Esophagus (tissue), 2 donors: ENCODE results near the gene RCC1. TPM values are rescaled to one million over a fixed set of nuclear protein-coding genes. Genes with fewer than 3 reads are reported as not detected.
A peak's percentile ranks its signal among the peaks of the same experiment; 100 is the strongest.
"Not testable (repeated sequence)": the region's sequence is repeated elsewhere in the genome, so short reads cannot be mapped to it uniquely, and the experiment has no call there.

Experiments used
- H3K27ac ChIP-seq, 2 donors: one replicate each; pipeline ENCODE4 v1.5.1; 2013; ENCODE audit warnings: low read depth in 2 of 2, mild to moderate bottlenecking in 2 of 2, inconsistent platforms in 1 of 2, low read length in 1 of 2, moderate library complexity in 1 of 2
- H3K27me3 ChIP-seq, 2 donors: one replicate each; pipeline ENCODE4 v1.6.1; 2013; ENCODE audit warnings: low read length in 2 of 2, control low read depth in 1 of 2, mild to moderate bottlenecking in 1 of 2; ENCODE audit not compliant: insufficient read depth in 2 of 2, control insufficient read depth in 1 of 2
- H3K36me3 ChIP-seq, 2 donors: one replicate each; pipeline ENCODE4 v1.6.1; 2013; ENCODE audit warnings: low read length in 1 of 2; ENCODE audit not compliant: control insufficient read depth in 2 of 2, insufficient read depth in 2 of 2
- H3K4me1 ChIP-seq, 2 donors: one replicate each; pipeline ENCODE4 v1.6.1; 2013; ENCODE audit warnings: low read length in 1 of 2; ENCODE audit not compliant: control insufficient read depth in 2 of 2, insufficient read depth in 2 of 2
- H3K4me3 ChIP-seq, 2 donors: one replicate each; pipeline ENCODE4 v1.5.1; 2013; ENCODE audit warnings: low read length in 2 of 2, mild to moderate bottlenecking in 2 of 2, low read depth in 1 of 2, moderate library complexity in 1 of 2
- H3K9me3 ChIP-seq, 2 donors: one replicate each; pipeline ENCODE4 v1.6.1; 2013; ENCODE audit warnings: mild to moderate bottlenecking in 2 of 2, low read depth in 1 of 2, low read length in 1 of 2, moderate library complexity in 1 of 2; ENCODE audit not compliant: control insufficient read depth in 2 of 2, insufficient read depth in 1 of 2
- WGBS, 2 donors: extraction: QIAGEN DNeasy Blood & Tissue Kit; methylation state at CpG; one replicate each; pipeline ENCODE4 v1.1.7; 2013; 5-methylcytosine and 5-hydroxymethylcytosine counted together
- polyA plus RNA-seq, 2 donors: library from polyadenylated mRNA; stranded (reverse); fragments of 200-250 nt; gene quantifications; one replicate each; pipeline ENCODE4 v1.2.3, GENCODE V29; 2013
- donor health status: healthy with polysubstance abuse.
- donor health status: Bipolar disorder and iron deficiency.

The RCC1 gene
- polyA plus RNA-seq, 2 donors = 32.5 to 46.4 TPM

DNA sequence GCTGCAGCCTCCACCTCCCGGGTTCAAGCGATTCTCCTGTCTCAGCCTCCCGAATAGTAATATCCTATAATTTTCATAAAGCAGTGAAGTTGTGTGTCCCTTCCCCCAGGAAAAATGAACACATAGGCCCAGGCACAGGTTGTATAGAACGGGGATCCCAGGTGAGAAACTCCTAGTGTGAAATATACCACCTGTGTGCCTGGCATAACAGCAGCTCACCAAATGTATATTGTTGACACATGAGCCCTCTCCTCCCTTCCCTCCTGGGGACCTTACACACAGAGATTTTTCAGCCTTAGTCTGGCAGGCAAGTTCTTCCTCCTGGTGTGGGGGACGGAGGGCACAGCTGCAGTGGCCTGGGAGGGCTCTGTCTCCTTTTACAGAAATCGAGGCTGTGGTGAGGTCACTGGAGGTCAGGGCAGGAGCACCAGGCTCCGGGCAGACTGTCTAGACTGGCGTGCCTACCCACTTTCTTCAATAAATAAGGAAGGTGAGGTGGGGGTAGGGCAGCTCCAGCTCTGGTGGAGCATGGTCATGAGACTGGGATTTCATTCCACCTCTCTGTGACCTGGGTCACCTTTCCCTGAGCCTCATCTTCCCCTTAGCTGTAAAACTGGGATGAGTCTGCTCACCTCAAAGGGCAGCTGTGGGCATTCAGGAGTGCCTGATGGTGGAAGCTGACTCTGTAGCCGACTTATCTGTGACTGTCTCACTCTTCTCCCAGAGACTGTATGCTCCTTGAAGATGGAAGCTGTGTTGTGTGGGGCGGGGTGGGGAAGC is 14.3 kb downstream of the RCC1 start:
- H3K27ac ChIP-seq = no peak overlapping the region
- no peaks in the 10 kb centered on the region for H3K36me3 ChIP-seq
- WGBS, 2 donors = 82 to 86% methylated on average over 10 of the region's 10 CpGs
- peaks cover 0 to 11% of the 10 kb centered on the region in 2 donors for H3K4me1 ChIP-seq
- no peak overlapping the region for H3K4me3 ChIP-seq
- no peaks in the 10 kb centered on the region for H3K27me3 ChIP-seq
- no peaks in the 10 kb centered on the region for H3K9me3 ChIP-seq

DNA sequence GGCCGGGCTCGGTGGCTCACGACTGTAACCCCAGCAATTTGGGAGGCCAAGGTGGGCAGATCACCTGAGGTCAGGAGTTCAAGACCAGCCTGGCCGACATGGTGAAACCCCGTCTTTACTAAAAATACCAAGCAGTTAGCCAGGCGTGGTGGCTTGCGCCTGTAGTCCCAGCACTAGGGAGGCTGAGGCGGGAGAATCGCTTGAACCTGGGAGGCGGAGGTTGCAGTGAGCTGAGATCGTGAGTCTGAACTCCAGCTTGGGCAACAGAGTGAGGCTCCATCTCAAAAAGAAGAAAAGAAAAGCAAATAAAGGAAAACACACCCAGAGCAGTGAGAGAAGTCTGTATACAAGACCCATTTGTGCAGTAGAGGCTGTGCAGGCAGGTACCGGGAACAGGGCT is 15.0 kb downstream of the RCC1 start:
- H3K9me3 ChIP-seq, H3K27me3 ChIP-seq, H3K36me3 ChIP-seq, H3K4me3 ChIP-seq, H3K27ac ChIP-seq: not testable (repeated sequence)
- 92 to 96% methylated on average over 12 of the region's 12 CpGs for WGBS, 2 donors
- H3K4me1 ChIP-seq = peaks cover 0 to 11% of the 10 kb centered on the region in 2 donors

DNA sequence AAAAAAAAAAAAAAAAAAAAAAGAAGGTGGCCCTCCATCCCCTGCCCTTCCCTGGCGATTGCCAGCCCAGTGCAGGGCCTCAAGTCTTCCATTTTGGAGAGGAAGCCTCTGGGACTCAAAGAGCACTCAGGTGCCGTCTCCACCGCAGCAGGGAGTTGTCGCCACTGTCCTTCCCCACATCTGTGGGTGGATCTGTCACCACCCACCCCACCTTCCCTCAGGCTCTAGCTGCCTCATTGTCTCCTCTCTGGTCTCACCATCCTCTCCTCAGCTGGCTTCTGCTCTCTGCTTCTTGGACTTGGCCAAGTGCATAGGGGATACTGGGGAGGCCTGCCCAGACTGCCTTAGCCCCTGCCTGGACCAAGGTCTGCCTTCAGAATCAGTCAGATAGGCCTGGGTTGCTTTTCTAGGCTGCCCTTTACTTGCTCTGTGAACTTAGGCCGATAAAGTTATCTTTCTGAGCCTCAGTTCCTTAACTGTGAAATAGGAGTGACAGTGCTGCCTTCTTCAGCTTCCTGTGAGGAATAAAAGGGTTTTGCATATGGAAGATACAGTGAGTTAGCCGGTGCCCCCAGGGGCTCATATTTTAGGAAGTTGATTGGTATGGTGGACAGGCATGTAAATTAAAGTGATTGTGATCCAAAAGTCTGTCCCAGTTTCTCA is 15.8 kb downstream of the RCC1 start:
- H3K4me3 ChIP-seq = no peak overlapping the region
- no peaks in the 10 kb centered on the region for H3K27me3 ChIP-seq
- no peaks in the 10 kb centered on the region for H3K36me3 ChIP-seq
- 85 to 91% methylated on average over 6 of the region's 6 CpGs for WGBS, 2 donors
- H3K4me1 ChIP-seq = peaks cover 0 to 11% of the 10 kb centered on the region in 2 donors
- H3K9me3 ChIP-seq = no peaks in the 10 kb centered on the region
- no peak overlapping the region for H3K27ac ChIP-seq

DNA sequence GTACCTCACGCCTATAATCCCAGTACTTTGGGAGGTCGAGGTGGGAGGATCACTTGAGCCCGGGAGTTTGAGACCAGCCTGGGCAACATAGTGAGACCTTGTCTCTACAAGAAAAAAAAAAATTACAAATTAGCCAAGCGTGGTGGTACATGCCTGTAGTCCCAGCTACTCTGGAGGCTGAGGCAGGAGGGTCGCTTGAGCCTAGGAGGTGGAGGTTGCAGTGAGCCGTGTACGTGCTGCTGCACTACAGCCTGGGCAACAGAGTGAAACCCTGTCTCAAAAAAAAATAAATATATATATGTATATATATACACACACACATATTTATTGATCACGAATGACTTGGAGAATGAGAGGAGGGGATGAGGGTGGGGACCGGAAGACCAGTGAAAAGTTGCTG is 16.7 kb downstream of the RCC1 start:
- peaks cover 0 to 11% of the 10 kb centered on the region in 2 donors for H3K4me1 ChIP-seq
- not testable (repeated sequence) for H3K4me3 ChIP-seq, H3K27me3 ChIP-seq, H3K36me3 ChIP-seq, H3K27ac ChIP-seq, H3K9me3 ChIP-seq
- 93 to 96% methylated on average over 9 of the region's 9 CpGs for WGBS, 2 donors

DNA sequence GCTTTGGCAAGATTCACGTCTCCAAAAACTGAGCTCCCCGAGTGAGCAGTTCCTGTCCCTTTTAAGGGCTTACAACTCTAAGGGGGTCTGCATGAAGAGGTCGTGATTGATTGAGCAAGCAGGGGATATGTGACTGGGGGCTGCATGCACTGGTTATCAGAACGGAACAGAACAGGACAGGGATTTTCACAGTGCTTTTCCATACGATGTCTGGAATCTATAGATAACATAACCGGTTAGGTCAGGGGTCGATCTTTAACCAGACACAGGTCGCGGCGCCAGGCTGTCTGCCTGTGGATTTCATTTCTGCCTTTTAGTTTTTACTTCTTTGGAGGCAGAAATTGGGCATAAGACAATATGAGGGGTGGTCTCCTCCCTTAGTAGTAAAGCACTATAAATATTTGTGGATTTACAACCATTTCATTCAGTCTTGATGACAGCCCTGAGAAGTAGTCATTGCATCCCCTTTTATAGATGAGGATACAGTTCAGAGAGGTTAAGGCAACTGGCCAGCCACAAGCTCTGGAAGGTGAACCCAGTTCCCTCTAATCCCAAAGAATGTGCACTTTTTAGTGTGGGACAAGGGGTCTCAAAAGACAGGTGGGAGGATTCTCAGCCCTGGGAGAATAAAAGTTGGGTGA is 19.3 kb downstream of the RCC1 start:
- not testable (repeated sequence) for H3K4me1 ChIP-seq, H3K36me3 ChIP-seq, H3K27ac ChIP-seq, H3K9me3 ChIP-seq, H3K4me3 ChIP-seq, H3K27me3 ChIP-seq
- 68 to 81% methylated on average over 10 of the region's 10 CpGs for WGBS, 2 donors

DNA sequence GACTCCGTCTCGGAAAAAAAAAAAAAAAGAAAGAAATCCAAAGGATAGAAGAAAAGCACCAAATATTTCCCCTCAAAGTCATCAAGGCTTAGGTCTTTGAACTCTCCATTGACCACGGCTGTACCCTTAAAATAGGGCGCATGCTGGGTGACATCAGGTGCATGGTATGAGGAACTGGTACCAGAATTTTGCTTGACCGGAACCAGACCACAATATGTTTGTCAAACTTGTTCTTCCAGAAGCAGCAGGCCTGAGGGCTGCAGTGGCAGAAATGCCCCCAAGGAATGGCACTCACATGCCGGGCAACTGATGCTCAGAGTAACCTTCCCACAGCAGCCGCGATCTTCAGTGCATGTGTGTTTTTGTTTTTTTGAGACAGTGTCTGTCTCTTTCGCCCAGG is 21.0 kb downstream of the RCC1 start:
- peak overlapping the region in 1 of 2 donors; percentile 33 for H3K27ac ChIP-seq
- WGBS, 2 donors = 83 to 86% methylated on average over 9 of the region's 9 CpGs
- H3K4me3 ChIP-seq = no peak overlapping the region
- no peaks in the 10 kb centered on the region for H3K27me3 ChIP-seq
- H3K4me1 ChIP-seq = no peaks in the 10 kb centered on the region
- H3K9me3 ChIP-seq = no peaks in the 10 kb centered on the region
- peaks cover 3 to 9% of the 10 kb centered on the region in 2 donors for H3K36me3 ChIP-seq

DNA sequence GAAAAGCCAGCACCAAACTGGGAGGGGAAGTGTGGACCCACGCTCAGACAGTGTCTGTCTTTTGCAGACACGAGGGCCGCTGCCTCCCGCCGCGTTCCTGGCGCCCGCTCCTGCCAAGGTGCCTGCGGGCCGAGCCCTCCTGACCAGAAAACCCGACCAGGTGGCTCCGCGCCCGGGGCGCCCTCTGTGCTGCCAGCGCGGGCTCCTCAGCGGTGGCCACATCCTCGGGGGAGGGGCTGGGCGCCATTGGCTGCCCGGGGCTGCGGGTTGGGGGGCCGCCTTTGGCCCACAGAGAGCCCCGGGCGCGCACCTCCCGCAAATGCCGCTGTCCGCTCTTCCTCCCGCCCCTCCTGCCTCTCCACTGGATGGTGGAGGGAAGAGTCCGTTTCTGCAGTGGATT is 24.6 kb downstream of the RCC1 start:
- Histone ChIP-seq H3K4me1 (no peaks in the 10 kb centered on the region), H3K4me3 (no peak overlapping the region), H3K36me3 (peaks cover 9 to 21% of the 10 kb centered on the region in 2 donors), H3K27ac (no peak overlapping the region), H3K27me3 (no peaks in the 10 kb centered on the region), H3K9me3 (no peaks in the 10 kb centered on the region)
- 95 to 96% methylated on average over 31 of the region's 31 CpGs for WGBS, 2 donors

DNA sequence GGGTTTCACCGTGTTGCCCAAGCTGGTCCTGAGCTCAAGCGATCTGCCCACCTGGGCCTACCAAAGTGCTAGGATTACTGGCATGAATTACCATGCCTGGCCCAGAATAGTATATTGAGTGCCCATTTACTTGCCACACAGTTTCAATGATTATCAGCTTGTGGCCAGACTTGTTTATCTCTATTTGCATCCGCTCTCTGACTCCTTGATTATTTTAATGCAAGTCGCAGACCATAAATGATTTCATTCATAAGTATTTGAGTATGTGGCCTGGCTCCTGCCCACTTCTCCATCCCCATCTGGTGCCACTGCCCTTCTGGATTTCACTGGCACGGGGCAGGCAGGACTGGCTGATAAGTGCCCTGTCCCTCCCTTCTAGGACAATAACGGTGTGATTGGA is 28.8 kb downstream of the RCC1 start:
- 96 to 97% methylated on average over 6 of the region's 6 CpGs for WGBS, 2 donors
- H3K36me3 ChIP-seq = peaks cover 9 to 43% of the 10 kb centered on the region in 2 donors
- no peak overlapping the region for H3K27ac ChIP-seq
- H3K27me3 ChIP-seq = no peaks in the 10 kb centered on the region
- H3K4me1 ChIP-seq = no peaks in the 10 kb centered on the region
- H3K9me3 ChIP-seq = no peaks in the 10 kb centered on the region
- no peak overlapping the region for H3K4me3 ChIP-seq

DNA sequence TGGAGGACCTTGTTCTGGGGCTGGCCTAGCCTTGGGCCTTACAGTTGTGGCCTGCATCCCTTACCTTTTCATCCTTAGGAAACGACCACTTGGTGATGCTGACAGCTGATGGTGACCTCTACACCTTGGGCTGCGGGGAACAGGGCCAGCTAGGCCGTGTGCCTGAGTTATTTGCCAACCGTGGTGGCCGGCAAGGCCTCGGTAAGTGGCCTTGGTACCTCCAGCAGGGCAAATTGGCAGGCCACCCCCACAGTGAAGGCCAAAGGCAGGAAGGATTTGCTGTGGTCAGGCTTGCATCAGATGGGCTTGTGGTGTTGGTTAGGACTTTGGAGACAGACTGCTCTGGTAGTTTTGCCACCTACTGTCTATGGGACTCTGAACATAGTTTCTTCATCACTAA is 29.3 kb downstream of the RCC1 start:
- Histone ChIP-seq H3K4me1 (no peaks in the 10 kb centered on the region), H3K36me3 (peaks cover 9 to 41% of the 10 kb centered on the region in 2 donors), H3K4me3 (no peak overlapping the region), H3K27me3 (no peaks in the 10 kb centered on the region), H3K9me3 (no peaks in the 10 kb centered on the region), H3K27ac (no peak overlapping the region)
- 85 to 92% methylated on average over 6 of the region's 6 CpGs for WGBS, 2 donors
